K562 treated with DMSO at 1 percent for 12 hours (cell line): ENCODE results near the gene TSPAN33. TPM values are rescaled to one million over a fixed set of nuclear protein-coding genes. Genes with fewer than 3 reads are reported as not detected.

Source experiments
- total RNA-seq: library from RNA; unstranded; fragments of 300-600 nt; gene quantifications from 2 replicates; pipeline ENCODE4 v1.2.3, GENCODE V29; 2022; ENCODE audit not compliant: insufficient read depth

The TSPAN33 gene
- 0.36 and 0.69 TPM in 2 replicates for total RNA-seq

GRCh38 chr7:129144095-129144833 is at the start of gene TSPAN33:
TSPAN33 (plus strand) TSS chr7:129144707; CDS start chr7:129144981, 274 bp downstream.

GRCh38 chr7:129188372-129188891 is 43.9 kb downstream of the TSPAN33 start, which contains the start of gene SMO:
SMO (plus strand) TSS chr7:129188633; CDS start chr7:129189152, 519 bp downstream.

Other genes with a start within 250 kb of the TSPAN33 start
- gene KCP, start 234.0 kb upstream of the TSPAN33 start, total RNA-seq: 0.19 and 0.20 TPM in 2 replicates
- not detected in 2 replicates for gene IRF5, start 206.8 kb upstream of the TSPAN33 start, total RNA-seq
- gene TNPO3, start 89.6 kb upstream of the TSPAN33 start, total RNA-seq: 33.9 and 104 TPM in 2 replicates
- not detected in 2 replicates for gene SMO, start 43.9 kb downstream of the TSPAN33 start, total RNA-seq
- gene AHCYL2, start 80.3 kb downstream of the TSPAN33 start, total RNA-seq: 6.9 and 16.0 TPM in 2 replicates